Testis (tissue), 2 donors: ENCODE data around the gene PGBD4.

Experiments used
- POLR2A ChIP-seq: fragments of 450-650 bp; IDR thresholded peaks from one replicate; pipeline ENCODE4 v1.6.1; 2017; ENCODE audit warnings: antibody characterized with exemption, mild to moderate bottlenecking, moderate library complexity
- TF ChIP-seq, protein P1 (sequence below), 3 experiments: fragments of 450-650 bp in 2 of 3; fragments of 200-600 bp in 1 of 3; sonication (generic) in 1 of 3; IDR thresholded peaks; one replicate each; pipeline ENCODE4 v1.5.1; 2016 to 2019; ENCODE audit warnings: antibody characterized with exemption in 3 of 3, mild to moderate bottlenecking in 2 of 3, moderate library complexity in 1 of 3

DNA sequence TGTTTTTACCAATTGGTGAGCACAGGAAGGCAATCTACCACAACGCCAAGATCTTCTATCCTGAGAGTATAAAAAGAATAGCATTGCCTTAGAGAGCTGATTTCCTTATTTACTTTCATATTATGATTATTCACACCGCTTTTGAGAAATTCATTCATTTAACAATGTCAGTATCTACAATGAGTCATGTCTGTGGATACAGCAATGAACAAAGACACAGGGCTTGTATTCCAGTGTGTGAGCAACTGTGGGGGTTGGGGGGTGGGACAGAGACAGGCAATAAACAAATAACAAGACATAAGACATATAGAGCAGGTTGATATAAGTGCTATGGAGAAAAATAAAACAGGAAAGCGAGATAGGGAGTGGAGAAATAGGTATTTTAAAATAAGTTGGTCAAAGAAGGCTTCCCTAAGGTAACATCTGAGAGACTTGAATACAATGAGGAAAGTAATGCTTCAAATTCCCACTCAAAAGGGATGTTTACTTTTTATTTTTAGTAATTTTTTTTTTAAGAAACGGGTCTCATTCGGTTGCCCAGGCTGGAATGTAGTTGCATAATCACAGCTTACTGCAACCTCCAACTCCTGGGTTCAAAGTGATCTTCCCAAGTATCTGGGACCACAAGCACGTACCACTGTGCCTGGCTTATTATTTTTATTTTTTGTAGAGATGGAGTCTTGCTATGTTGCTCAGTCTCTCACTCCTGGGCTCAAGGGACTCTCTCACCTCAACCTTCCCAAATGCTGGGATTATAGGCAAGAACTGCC, 45.7 kb downstream of the PGBD4 start:
- TF ChIP-seq, protein P1, sequence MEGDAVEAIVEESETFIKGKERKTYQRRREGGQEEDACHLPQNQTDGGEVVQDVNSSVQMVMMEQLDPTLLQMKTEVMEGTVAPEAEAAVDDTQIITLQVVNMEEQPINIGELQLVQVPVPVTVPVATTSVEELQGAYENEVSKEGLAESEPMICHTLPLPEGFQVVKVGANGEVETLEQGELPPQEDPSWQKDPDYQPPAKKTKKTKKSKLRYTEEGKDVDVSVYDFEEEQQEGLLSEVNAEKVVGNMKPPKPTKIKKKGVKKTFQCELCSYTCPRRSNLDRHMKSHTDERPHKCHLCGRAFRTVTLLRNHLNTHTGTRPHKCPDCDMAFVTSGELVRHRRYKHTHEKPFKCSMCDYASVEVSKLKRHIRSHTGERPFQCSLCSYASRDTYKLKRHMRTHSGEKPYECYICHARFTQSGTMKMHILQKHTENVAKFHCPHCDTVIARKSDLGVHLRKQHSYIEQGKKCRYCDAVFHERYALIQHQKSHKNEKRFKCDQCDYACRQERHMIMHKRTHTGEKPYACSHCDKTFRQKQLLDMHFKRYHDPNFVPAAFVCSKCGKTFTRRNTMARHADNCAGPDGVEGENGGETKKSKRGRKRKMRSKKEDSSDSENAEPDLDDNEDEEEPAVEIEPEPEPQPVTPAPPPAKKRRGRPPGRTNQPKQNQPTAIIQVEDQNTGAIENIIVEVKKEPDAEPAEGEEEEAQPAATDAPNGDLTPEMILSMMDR (IDR thresholded peaks at IDR 0.05): no peak
- no peak for TF ChIP-seq POLR2A
